HepG2 (cell line): ENCODE measurements around the gene CCT4. TPM values are rescaled to one million over a fixed set of nuclear protein-coding genes. Genes with fewer than 3 reads are reported as not detected.

Experiments
- ATM ChIP-seq: fragments of 450-650 bp; IDR thresholded peaks from 2 replicates; pipeline ENCODE4 v1.7.1; 2017; ENCODE audit warnings: mild to moderate bottlenecking, borderline replicate concordance
- ETV5 ChIP-seq: IDR thresholded peaks from 2 replicates; pipeline ENCODE4 v1.6.1; 2018; ENCODE audit warnings: missing biosample characterization, missing genetic modification reagents, inconsistent platforms, borderline replicate concordance
- GTF2F1 ChIP-seq: fragments of 150-350 bp; IDR thresholded peaks from 2 replicates; pipeline ENCODE4 v1.6.1; 2014; ENCODE audit warnings: low read length
- HIC2 ChIP-seq: sonication (generic); formaldehyde crosslinking; IDR thresholded peaks from 2 replicates; pipeline ENCODE4 v1.9.0; 2022; ENCODE audit warnings: low read depth, missing genetic modification reagents
- IRF1 ChIP-seq: sonication (generic); formaldehyde crosslinking; IDR thresholded peaks from 2 replicates; pipeline ENCODE4 v1.4.0; 2020; ENCODE audit warnings: low read depth, mild to moderate bottlenecking, missing genetic modification reagents
- JUND ChIP-seq: sonication (generic); formaldehyde crosslinking; IDR thresholded peaks from 2 replicates; pipeline ENCODE4 v1.8.0; 2022; ENCODE audit warnings: mild to moderate bottlenecking, missing genetic modification reagents
- KDM5A ChIP-seq: fragments of 200-600 bp; sonication (generic); IDR thresholded peaks from 2 replicates; pipeline ENCODE4 v1.7.0; 2018; ENCODE audit warnings: antibody characterized with exemption, mild to moderate bottlenecking, low read length, borderline replicate concordance
- MXI1 ChIP-seq: IDR thresholded peaks from 3 replicates; pipeline ENCODE4 v1.6.1; 2012; ENCODE audit warnings: low read depth, low read length, inconsistent platforms, borderline replicate concordance
- NCOA5 ChIP-seq: sonication (generic); formaldehyde crosslinking; IDR thresholded peaks from 2 replicates; pipeline ENCODE4 v1.4.0; 2020; ENCODE audit warnings: missing genetic modification reagents
- PCBP1 ChIP-seq: fragments of 200-400 bp; formaldehyde crosslinking; IDR thresholded peaks from 2 replicates; pipeline ENCODE4 v1.6.1; 2017; ENCODE audit warnings: mild to moderate bottlenecking, low read depth, low read length, borderline replicate concordance
- TERF1 ChIP-seq: sonication (generic); formaldehyde crosslinking; IDR thresholded peaks from 2 replicates; pipeline ENCODE4 v1.8.0; 2022; ENCODE audit warnings: mild to moderate bottlenecking, missing genetic modification reagents, moderate library complexity
- ZNF160 ChIP-seq: sonication (generic); formaldehyde crosslinking; IDR thresholded peaks from 2 replicates; pipeline ENCODE4 v1.8.0; 2022; ENCODE audit warnings: mild to moderate bottlenecking, inconsistent platforms, missing genetic modification reagents
- ZNF251 ChIP-seq: sonication (generic); formaldehyde crosslinking; IDR thresholded peaks from 2 replicates; pipeline ENCODE4 v1.9.0; 2021; ENCODE audit warnings: mild to moderate bottlenecking, missing genetic modification reagents
- ZNF383 ChIP-seq: sonication (generic); formaldehyde crosslinking; IDR thresholded peaks from 2 replicates; pipeline ENCODE4 v1.4.0; 2020; ENCODE audit warnings: missing genetic modification reagents, mild to moderate bottlenecking, borderline replicate concordance
- ZNF431 ChIP-seq: sonication (generic); formaldehyde crosslinking; IDR thresholded peaks from 2 replicates; pipeline ENCODE4 v1.9.0; 2022; ENCODE audit warnings: missing genetic modification reagents, low read depth, mild to moderate bottlenecking, borderline replicate concordance
- ZNF563 ChIP-seq: sonication (generic); formaldehyde crosslinking; IDR thresholded peaks from 2 replicates; pipeline ENCODE4 v1.8.0; 2022; ENCODE audit warnings: mild to moderate bottlenecking, moderate library complexity, missing genetic modification reagents
- ZNF670 ChIP-seq: sonication (generic); formaldehyde crosslinking; IDR thresholded peaks from 2 replicates; pipeline ENCODE4 v1.8.0; 2022; ENCODE audit warnings: mild to moderate bottlenecking, missing genetic modification reagents, borderline replicate concordance
- ZNF724P ChIP-seq: sonication (generic); formaldehyde crosslinking; IDR thresholded peaks from 2 replicates; pipeline ENCODE4 v1.8.0; 2022; ENCODE audit warnings: missing genetic modification reagents, borderline replicate concordance
- polyA plus RNA-seq, 8 experiments: library from polyadenylated mRNA; depleted of rRNA in 3 of 8; stranded (reverse) in 7 of 8; unstranded in 1 of 8; fragments of >200 nt; fragmentation: Illumina TruSeq in 4 of 8; extraction: Trizol in 4 of 8; gene quantifications; 2 replicates each; pipeline versions ENCODE4 v1.2.1 to v1.2.3, GENCODE V29; 2011 to 2016; ENCODE audit warnings: low read depth in 4 of 8, missing spikeins in 1 of 8, mixed read lengths in 1 of 8; ENCODE audit not compliant: insufficient read depth in 1 of 8
- total RNA-seq, 5 experiments: library from RNA; depleted of rRNA; stranded (reverse); fragments of >200 nt; fragmentation: Illumina TruSeq; extraction: Trizol; gene quantifications; 2 replicates each; pipeline ENCODE4 v1.2.3, GENCODE V29; 2016; ENCODE audit warnings: low read depth in 1 of 5
- TF ChIP-seq, protein P1 (sequence below): sonication (generic); formaldehyde crosslinking; IDR thresholded peaks from 2 replicates; pipeline ENCODE4 v1.8.0; 2023; ENCODE audit warnings: mild to moderate bottlenecking, missing genetic modification reagents
- TF ChIP-seq, protein P2 (sequence below): sonication (generic); formaldehyde crosslinking; IDR thresholded peaks from 2 replicates; pipeline ENCODE4 v1.4.0; 2020; ENCODE audit warnings: missing genetic modification reagents
- TF ChIP-seq, protein P3 (sequence below): sonication (generic); formaldehyde crosslinking; IDR thresholded peaks from 2 replicates; pipeline ENCODE4 v1.8.0; 2022; ENCODE audit warnings: missing genetic modification reagents, mild to moderate bottlenecking, moderate library complexity, borderline replicate concordance

The CCT4 gene
- total and polyA plus RNA-seq, 2 of the 13 experiments (the other 11 are each of a cell fraction or from before 2014, with no cell fraction given) = 138 to 340 TPM

GRCh38 chr2:61888267-61889055, at the start of gene CCT4 (continued):
- TF ChIP-seq, protein P1, sequence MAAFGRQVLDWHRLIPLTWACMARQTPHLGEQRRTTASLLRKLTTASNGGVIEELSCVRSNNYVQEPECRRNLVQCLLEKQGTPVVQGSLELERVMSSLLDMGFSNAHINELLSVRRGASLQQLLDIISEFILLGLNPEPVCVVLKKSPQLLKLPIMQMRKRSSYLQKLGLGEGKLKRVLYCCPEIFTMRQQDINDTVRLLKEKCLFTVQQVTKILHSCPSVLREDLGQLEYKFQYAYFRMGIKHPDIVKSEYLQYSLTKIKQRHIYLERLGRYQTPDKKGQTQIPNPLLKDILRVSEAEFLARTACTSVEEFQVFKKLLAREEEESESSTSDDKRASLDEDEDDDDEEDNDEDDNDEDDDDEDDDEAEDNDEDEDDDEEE = peak; percentile 99
- TF ChIP-seq ETV5 (CRISPR knock-in tag) (peak; percentile 51; the same call in 1 of the 2 replicates), JUND (CRISPR knock-in tag) (peak; percentile 79; the same call in 1 of the 2 replicates), NCOA5 (CRISPR knock-in tag) (no peak), ZNF251 (CRISPR knock-in tag) (peak; percentile 20; the same call in 1 of the 2 replicates), ZNF383 (CRISPR knock-in tag) (peak; percentile 71; the same call in 1 of the 2 replicates), TERF1 (CRISPR knock-in tag) (no peak), ZNF431 (peak; percentile 89; the same call in 1 of the 2 replicates), ZNF160 (CRISPR knock-in tag) (no peak; the same call in none of the 2 replicates), IRF1 (CRISPR knock-in tag) (peak; percentile 71; the same call in 1 of the 2 replicates), ZNF563 (peak; percentile 97), HIC2 (CRISPR knock-in tag) (peak; percentile 56), ZNF724P (CRISPR knock-in tag) (peak; percentile 94), MXI1 (peak; percentile 94), ZNF670 (CRISPR knock-in tag) (peak; percentile 99), KDM5A (peak; percentile 98), GTF2F1 (peak; percentile 81; the same call in 1 of the 2 replicates), PCBP1 (peak; percentile 92), ATM (no peak)
- TF ChIP-seq, protein P2, sequence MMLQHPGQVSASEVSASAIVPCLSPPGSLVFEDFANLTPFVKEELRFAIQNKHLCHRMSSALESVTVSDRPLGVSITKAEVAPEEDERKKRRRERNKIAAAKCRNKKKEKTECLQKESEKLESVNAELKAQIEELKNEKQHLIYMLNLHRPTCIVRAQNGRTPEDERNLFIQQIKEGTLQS = peak; percentile 13; the same call in 1 of the 2 replicates
- TF ChIP-seq, protein P3, sequence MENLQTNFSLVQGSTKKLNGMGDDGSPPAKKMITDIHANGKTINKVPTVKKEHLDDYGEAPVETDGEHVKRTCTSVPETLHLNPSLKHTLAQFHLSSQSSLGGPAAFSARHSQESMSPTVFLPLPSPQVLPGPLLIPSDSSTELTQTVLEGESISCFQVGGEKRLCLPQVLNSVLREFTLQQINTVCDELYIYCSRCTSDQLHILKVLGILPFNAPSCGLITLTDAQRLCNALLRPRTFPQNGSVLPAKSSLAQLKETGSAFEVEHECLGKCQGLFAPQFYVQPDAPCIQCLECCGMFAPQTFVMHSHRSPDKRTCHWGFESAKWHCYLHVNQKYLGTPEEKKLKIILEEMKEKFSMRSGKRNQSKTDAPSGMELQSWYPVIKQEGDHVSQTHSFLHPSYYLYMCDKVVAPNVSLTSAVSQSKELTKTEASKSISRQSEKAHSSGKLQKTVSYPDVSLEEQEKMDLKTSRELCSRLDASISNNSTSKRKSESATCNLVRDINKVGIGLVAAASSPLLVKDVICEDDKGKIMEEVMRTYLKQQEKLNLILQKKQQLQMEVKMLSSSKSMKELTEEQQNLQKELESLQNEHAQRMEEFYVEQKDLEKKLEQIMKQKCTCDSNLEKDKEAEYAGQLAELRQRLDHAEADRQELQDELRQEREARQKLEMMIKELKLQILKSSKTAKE (CRISPR knock-in tag) = peak; percentile 64; the same call in 1 of the 2 replicates
